ENCODE data around the gene SNAPC4.

Gene SNAPC4

GRCh38 chr9:136372561-136373299 is 27.2 kb downstream of the SNAPC4 start:
- peak; percentile 67 for DNase-seq (ENCODE audit: low read depth, low spot score)

DNA sequence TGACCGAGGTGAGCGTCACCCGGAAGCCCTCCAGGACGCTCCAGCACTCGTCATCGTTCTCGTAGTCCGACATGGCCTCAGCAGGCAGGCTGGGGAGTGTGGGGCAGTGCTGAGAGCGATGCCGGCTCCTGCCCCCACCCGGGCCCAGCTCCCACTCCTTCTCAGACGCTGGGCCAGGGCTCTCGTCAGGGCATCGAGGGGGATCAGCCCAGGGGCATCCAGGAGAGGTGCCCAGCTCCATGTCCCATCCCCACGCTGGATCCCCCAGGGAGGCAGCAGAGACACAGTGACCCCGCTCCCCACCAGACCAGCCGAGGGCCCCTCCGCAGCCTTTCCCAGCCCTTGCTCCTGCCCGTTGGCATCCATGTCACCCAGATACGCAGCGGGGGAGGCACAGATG is 28.0 kb downstream of the SNAPC4 start:
- no peak for DNase-seq (ENCODE audit: low read depth, low spot score)

DNA sequence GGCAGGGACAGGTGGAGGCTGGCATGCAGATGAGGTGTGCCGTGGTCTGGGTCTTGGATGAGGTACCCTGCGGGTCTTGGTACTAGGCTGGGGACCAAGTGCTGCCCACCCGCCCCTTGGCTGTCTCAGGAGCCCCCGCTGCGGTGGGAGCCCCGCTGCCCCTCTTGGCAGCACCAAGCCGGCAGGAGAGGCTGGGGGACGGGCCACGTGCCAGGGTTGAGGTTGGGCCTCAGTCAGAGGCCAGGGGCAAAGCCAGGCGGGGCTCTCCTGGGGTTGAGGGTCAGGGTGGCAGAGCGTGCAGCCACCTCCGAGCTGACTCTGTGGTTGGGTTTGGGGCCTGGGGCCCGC is 28.5 kb downstream of the SNAPC4 start:
- no peak for DNase-seq (ENCODE audit: low read depth, low spot score)

DNA sequence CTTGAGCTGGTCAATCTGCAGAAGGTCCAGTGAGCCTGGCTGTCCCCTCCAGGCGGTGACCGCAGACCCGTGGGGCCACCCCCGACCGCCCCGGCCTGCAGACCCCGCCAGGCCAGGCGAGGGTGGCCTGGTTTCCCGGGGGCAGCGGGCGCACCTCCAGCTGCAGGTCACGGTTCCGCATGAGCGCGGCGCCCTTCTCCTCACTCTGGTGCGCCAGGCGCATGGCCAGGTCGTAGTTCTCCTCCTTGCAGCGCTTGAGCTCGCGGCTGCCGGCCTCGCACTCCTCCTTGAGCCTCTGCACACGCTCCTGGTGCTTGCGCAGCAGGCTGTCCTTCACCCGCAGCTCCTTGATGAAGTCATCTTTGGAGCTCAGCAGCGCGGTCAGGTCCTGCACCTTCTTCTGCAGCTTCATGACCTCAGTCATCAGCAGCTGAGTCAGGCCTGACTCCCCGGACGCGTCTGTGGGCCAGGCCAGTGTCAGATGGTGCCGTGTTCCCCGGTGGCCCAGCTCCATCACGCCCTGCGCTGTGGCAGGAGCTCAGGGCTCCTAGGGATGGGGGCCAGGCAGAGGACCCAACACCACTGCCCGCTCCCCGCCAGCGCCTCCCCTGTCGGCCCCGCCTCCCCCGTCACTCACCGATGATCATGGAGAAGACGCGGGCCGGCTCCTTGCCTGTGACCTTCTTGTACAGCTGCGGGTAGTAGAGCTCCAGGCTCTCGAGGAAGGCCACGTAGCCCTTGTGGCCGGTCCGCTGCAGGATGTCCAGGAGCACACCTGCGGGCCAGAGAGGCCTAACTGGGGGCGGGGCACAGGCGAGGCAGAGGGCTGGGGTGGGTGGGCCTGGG is 29.1 kb downstream of the SNAPC4 start:
- no peak for DNase-seq (ENCODE audit: low read depth, low spot score)

GRCh38 chr9:136370037-136370436 is 29.9 kb downstream of the SNAPC4 start:
- no peak for DNase-seq (ENCODE audit: low read depth, low spot score)

DNA sequence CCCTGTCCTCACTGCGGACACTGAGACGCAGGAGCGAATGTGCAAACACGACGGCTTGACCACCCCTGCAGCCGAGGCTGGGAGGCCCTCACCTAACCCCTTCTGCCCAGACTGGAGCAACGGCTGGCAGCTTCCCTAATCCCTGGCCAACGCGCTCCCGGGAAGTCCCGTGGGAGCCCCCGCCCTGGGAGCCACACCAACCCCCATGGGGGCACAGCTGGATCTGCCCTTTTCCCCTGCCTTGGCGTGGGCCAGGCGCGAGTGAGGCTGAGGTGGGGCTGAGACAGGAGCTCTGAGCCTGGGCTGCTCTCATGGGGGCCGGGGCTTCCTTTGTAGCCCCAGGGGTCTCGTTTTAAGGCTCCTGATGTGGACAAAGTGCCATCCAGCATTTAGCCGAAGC is 31.8 kb downstream of the SNAPC4 start:
- DNase-seq (ENCODE audit: low read depth, low spot score) = no peak

DNA sequence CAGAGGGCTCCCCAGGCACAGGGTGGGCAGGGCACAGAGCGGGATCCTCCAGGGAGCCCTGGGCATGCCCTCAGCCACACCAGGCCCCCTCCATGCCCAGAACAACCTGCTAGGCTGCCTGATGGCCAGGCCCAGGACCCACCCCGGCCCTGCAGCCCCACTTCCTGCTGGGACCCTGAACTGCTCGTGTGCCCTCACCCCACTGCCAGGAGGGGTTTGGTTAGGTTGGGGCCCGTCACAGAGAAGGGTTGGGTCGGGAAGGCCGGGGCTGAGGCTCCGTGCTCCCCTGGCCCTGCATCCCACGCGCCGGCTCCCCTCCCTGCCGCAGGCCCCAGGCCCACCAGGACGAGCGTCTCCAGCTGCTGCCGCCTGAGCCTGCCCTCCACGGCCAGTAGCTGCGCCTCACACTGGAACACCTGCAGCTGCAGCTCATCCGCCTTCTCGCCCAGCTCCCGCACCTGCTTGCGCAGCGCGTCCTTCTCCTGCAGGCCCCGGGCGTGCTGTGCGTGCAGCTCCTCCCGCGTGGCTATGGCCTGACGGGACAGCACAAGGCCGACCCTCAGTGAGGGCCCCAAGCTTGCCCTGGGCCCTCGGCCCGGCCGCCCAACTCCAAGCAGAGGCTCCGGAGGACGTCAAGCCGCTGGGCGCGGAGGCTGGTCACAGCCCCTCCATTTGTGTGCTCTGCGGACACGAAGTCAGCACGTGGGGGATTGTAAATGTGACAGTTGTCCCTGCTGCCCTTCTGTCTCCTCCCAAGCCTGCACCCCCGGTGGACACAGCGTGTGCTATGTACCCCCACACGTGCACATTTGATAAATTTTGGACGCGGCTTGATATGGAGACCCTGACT is 32.4 kb downstream of the SNAPC4 start:
- no peak for DNase-seq (ENCODE audit: low read depth, low spot score)

- DNase-seq (ENCODE audit: low read depth, low spot score) = no peak
These were observed 33.1 kb downstream of the SNAPC4 start for GRCh38 chr9:136366826-136367225.

DNA sequence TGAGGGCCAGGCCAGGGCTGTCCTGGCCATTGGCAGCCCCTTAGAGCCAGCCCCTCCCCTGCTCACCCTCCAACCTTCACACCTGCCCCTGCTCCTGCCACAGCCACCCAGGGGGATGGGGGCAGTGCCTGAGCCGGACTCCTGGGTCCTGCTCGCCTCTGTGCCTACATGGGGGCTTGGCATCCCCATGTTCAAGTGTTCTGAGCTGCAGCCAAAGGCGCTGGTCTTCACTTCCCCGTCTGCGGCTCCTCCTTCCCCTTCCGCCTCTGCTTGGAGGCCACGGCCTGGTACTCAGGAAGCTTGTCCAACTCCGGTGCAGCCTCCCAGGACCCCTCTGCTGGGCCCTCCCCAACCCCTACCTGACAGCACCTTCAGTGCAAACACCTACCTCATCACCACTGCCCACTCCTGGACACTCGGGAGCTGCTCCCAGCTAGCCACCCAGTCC is 34.2 kb downstream of the SNAPC4 start:
- no peak for DNase-seq (ENCODE audit: low read depth, low spot score)

DNA sequence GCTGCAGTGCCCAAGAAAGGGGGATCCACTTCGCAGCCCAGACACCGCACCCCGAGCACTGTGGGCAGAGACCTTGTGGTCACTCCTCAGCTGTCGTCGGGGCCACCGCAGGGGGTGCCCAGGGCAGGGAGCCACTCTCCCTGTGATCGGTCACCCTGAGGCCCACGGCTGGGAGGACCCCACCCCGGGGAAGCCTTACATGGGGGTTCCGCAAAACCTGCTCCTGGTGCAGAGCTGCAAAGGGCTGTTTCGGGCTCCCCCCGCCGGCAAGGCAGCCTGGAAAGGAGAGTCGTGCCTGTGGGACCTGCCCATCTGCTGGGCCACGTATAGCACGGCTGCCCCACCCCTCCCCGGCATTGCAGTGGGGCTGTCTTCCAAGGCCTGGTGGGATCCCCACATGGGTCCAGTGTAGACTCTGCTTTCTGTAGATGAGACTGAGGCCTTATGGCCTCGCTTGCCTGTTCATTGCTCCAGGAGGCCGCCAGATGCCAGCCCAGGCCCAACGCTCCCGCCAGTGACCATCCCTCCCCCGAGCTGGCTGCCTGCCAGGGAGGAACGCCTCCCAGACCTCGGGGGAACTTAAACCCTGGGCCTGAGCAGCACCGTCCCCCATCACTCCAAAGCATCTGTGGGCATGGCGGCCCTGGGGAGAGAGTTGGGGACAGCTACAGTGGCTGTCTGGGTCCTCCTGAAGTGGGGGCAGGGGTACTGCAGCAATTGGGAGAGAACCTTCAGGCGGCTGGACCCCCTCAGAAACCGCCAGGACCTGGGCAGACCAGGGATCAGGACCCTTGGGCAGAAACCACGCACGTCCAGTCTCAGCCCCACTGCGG is 34.8 kb downstream of the SNAPC4 start:
- DNase-seq (ENCODE audit: low read depth, low spot score) = no peak

GRCh38 chr9:136363949-136364748 is 35.8 kb downstream of the SNAPC4 start:
- DNase-seq (ENCODE audit: low read depth, low spot score) = no peak

- DNase-seq (ENCODE audit: low read depth, low spot score) = peak; percentile 97
These were observed 36.6 kb downstream of the SNAPC4 start, which contains the start of gene DNLZ for GRCh38 chr9:136363106-136363948. TSS of gene DNLZ (minus strand) at chr9:136363744. CDS start at chr9:136363714, 30 bp downstream.

GRCh38 chr9:136362450-136362784 is 37.6 kb downstream of the SNAPC4 start:
- DNase-seq (ENCODE audit: low read depth, low spot score) = no peak

DNA sequence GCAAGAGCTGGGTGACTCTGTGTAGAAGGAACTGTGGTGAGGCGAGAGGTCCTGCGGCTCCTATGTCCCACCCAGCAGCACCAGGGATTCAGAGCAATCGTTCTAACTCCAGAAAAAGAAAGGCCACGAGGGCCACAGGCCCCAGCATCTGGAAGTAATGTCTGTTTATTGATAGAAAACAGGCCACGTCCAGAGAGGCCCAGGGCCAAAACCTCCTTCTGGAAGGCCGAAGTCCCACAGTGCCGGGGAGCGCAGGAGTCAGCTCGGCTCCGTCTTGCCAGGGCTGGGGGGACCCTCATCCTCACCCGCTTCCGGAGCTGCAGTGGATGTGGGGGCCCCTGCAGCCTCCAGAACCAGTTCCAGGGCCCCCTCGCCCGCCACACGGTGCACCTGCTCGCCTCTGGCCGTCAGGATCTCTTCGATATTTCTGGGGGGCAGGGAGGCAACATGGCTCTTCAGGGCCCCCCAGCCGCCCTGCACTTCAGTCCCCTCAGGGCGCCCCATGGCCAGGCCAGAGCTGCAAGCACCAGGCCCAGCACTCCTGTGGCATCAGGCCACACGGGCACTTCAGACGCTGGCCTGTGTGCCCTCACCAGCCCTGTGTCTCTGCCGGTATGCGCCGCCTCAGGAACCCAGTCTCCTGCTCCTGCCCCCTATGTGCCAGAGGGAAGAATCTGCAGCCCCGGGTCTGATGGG is 38.1 kb downstream of the SNAPC4 start:
- no peak for DNase-seq (ENCODE audit: low read depth, low spot score)

DNA sequence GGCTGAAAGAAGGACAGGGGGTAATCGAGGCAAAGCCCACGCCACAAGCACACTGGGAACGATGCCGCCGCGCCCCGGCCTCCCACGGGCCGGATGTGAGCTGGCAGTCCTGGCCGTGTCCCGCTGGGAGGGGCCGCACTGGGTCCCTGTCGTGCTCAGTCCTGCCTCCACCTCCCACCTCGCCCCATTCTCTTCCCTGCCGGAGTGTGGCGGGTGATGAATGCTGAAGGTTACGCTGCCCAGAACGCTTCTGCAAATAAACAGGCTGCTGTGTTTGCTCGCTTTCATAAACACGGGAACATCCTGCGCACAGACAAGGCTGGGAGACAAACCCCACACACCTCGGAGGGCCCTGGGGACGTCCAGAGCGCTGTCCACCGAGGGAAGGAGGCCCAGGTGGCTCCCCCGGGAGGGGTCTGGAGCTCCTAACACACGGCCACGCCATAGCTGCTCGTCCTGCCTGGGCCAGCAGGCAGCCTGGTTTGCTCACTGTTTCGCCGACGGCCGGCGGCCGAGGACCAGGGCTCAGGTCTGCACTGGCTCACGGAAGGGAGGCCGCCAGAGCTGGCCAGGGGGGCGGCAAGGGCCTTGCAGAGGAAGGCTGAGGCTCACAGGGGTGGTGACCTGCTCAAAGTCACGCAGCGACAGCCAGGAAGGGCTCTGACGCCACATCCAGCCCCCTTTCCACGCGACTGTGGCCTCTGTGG is 38.8 kb downstream of the SNAPC4 start:
- DNase-seq (ENCODE audit: low read depth, low spot score) = no peak

DNA sequence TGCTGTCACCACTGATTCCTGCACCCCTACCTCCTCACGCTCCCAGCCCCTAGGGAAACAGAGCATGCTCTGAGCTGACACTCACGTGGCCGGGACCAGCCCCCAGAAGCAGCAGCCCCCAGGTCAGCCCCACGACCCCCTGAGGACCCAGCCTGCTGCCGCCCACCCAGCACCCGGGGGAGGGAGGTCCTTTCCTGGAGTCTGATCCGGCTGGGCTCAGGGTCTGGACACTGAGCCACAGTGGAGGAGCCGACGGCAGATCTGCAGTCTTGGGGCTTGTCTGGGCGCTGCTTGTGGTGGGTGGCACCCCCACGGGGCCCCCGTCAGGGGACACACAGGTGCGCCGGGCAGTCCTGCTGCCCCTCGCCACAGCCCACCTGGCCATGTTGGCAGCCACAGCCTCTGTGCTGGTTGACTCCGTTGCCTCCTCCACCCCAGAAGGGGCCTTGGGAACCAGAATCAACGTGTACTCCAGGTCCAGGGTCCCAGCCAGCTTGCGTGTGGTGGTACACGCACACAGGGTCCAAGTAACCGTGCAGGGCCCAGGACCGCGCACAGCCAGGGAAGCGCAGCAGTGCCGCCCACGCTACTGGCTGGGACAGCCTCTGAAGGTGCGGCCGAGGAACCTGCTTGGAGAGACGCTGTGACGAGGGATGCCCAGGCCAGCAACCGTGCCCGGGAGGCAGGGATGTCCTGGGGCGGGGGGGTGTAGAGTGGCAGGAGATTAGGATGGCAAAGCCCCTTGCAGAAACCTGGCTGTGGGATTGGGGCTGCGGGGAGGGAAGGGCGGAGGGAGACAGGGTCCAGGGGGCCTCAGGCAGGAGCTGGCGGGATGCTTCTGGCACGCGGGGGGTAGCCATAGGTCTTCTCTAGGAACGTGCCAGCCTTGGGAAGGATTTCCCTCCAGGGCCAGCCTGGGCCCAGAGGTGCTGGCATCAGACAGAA is 39.9 kb downstream of the SNAPC4 start:
- DNase-seq (ENCODE audit: low read depth, low spot score) = no peak

GRCh38 chr9:136358888-136359287 is 41.1 kb downstream of the SNAPC4 start:
- no peak for DNase-seq (ENCODE audit: low read depth, low spot score)

All from astrocyte of the hippocampus (primary cell).